Caco-2 (cell line): ENCODE measurements around the gene SPOP. TPM values are rescaled to one million over a fixed set of nuclear protein-coding genes. Genes with fewer than 3 reads are reported as not detected.
A peak's percentile ranks its signal among the peaks of the same experiment; 100 is the strongest.

Experiments used
- BruUV-seq: library from RNA; stranded (reverse); fragments of 400-500 nt; replicated peaks from 2 replicates; lab custom pipeline; 2021; lab: Mats Ljungman, UMichigan
- CTCF ChIA-PET: fragments of 300-600 bp; sonication (Branson Sonifier 250); formaldehyde crosslinking; loops from one replicate; lab custom pipeline; 2022; ENCODE audit warnings: antibody characterized with exemption; lab: Charles Lee
- POLR2A ChIA-PET: fragments of 300-600 bp; sonication (Branson Sonifier 250); formaldehyde crosslinking; loops from one replicate; lab custom pipeline; 2022; ENCODE audit warnings: antibody characterized with exemption; lab: Charles Lee
- DNase-seq, 2 experiments: peaks; one replicate each; pipeline versions ENCODE4 v3.0.0 to v3.0.0-alpha.2; 2020 to 2022
- H3K27me3 ChIP-seq: replicated peaks from 2 replicates; pipeline ENCODE4 v1.6.0; 2011; ENCODE audit warnings: low read length; ENCODE audit not compliant: control insufficient read depth, insufficient read depth
- H3K36me3 ChIP-seq: 2 replicates; pipeline ENCODE4 v1.5.1; 2011; ENCODE audit warnings: low read length; ENCODE audit not compliant: control insufficient read depth, insufficient read depth
- H3K4me1 ChIP-seq: fragments of 250-450 bp; sonication (Bioruptor Pico); 2 replicates; pipeline ENCODE4 v1.5.1; 2020; ENCODE audit warnings: mild to moderate bottlenecking
- H3K4me3 ChIP-seq: 2 replicates; pipeline ENCODE4 v1.5.1; 2011; ENCODE audit warnings: low read depth, mild to moderate bottlenecking, control low read depth, low read length
- H3K9me3 ChIP-seq: fragments of 250-450 bp; sonication (Bioruptor Pico); 2 replicates; pipeline ENCODE4 v1.5.1; 2020; ENCODE audit warnings: mild to moderate bottlenecking, moderate library complexity
- H3K27ac Mint-ChIP-seq: one replicate; pipeline ENCODE4 v1.8.0; 2022; ENCODE audit warnings: mixed read lengths; ENCODE audit not compliant: unreplicated experiment
- H3K27me3 Mint-ChIP-seq: one replicate; pipeline ENCODE4 v1.8.0; 2022; ENCODE audit warnings: mixed read lengths; ENCODE audit not compliant: insufficient read depth, unreplicated experiment
- H3K36me3 Mint-ChIP-seq: one replicate; pipeline ENCODE4 v1.8.0; 2022; ENCODE audit warnings: mild to moderate bottlenecking, mixed read lengths; ENCODE audit not compliant: insufficient read depth, unreplicated experiment
- H3K4me1 Mint-ChIP-seq: one replicate; pipeline ENCODE4 v1.8.0; 2022; ENCODE audit warnings: low read depth, mixed read lengths; ENCODE audit not compliant: unreplicated experiment
- H3K4me3 Mint-ChIP-seq: one replicate; pipeline ENCODE4 v1.8.0; 2022; ENCODE audit warnings: mild to moderate bottlenecking, moderate library complexity, mixed read lengths; ENCODE audit not compliant: unreplicated experiment
- H3K9me3 Mint-ChIP-seq: one replicate; pipeline ENCODE4 v1.8.0; 2022; ENCODE audit warnings: mixed read lengths; ENCODE audit not compliant: unreplicated experiment
- CTCF ChIP-seq, 2 experiments: fragments of 200-600 bp in 1 of 2; IDR thresholded peaks; 1 replicate in 1 of 2; 2 replicates in 1 of 2; pipeline versions ENCODE4 v1.5.1 to v1.8.0; 2011 to 2022; ENCODE audit warnings: antibody characterized with exemption in 1 of 2, control low read depth in 1 of 2, inconsistent platforms in 1 of 2, low read depth in 1 of 2, low read length in 1 of 2, mild to moderate bottlenecking in 1 of 2, moderate library complexity in 1 of 2; ENCODE audit not compliant: insufficient read depth in 1 of 2, severe bottlenecking in 1 of 2, unreplicated experiment in 1 of 2
- intact Hi-C: fragments of 100-400 bp; cut with micrococcal nuclease; formaldehyde crosslinking; loops from one replicate; pipeline ENCODE4 v1.10.0; 2022; ENCODE audit not compliant: unreplicated experiment
- total RNA-seq: library from RNA; stranded (reverse); gene quantifications from 2 replicates; pipeline ENCODE4 v1.2.3, GENCODE V29; 2022

SPOP gene
- total RNA-seq, 1 experiment from 2014 or later, result 70.2 TPM

GRCh38 chr17:49694847-49695697, 17.2 kb upstream of the SPOP start:
- ChIA-PET CTCF (interaction anchor here (0.5 to 8.6 kb wide), 10 partner anchors 9 to 138 kb away, joined by 3 to 114 read pairs (median 4); partner anchors contain the start of genes FAM117A and NXPH3), POLR2A (no interaction called here)
- H3K27me3 Mint-ChIP-seq, result peaks cover 5% of the 10 kb centered on the region
- no TSS peak for BruUV-seq
- Histone ChIP-seq H3K27me3 (no peaks in the 10 kb centered on the region), H3K9me3 (no peaks in the 10 kb centered on the region), H3K36me3 (no peaks in the 10 kb centered on the region), H3K4me3 (no peak overlapping the region), H3K4me1 (no peaks in the 10 kb centered on the region; the same call in 1 of the 2 replicates)
- intact Hi-C loops, result loop anchor here (1.0 to 2.0 kb wide), 3 partner anchors 76 to 127 kb away; partner anchors contain the start of gene NXPH3
- H3K27ac Mint-ChIP-seq, result no peak overlapping the region
- TF ChIP-seq CTCF (IDR thresholded peaks at IDR 0.05; ENCODE audit: insufficient read depth in 1 of 2, low read depth in 1 of 2, low read length in 1 of 2, severe bottlenecking in 1 of 2, unreplicated experiment in 1 of 2), result peak; percentile 99 to 100
- H3K9me3 Mint-ChIP-seq, result no peaks in the 10 kb centered on the region
- peaks cover 18% of the 10 kb centered on the region for H3K4me1 Mint-ChIP-seq
- H3K36me3 Mint-ChIP-seq, result peaks cover 7% of the 10 kb centered on the region
- peak overlapping the region; percentile 48 for H3K4me3 Mint-ChIP-seq
- peak; percentile 69 to 84 for DNase-seq

- CTCF ChIA-PET, result interaction anchor here (0.5 to 2.5 kb wide), 5 partner anchors 8 to 125 kb away, joined by 3 to 11 read pairs (median 5); partner anchors contain the start of gene SLC35B1
- BruUV-seq, result no TSS peak
- Mint-ChIP-seq H3K9me3 (no peaks in the 10 kb centered on the region), H3K36me3 (no peaks in the 10 kb centered on the region), H3K27me3 (peaks cover 5% of the 10 kb centered on the region), H3K4me3 (no peak overlapping the region), H3K27ac (no peak overlapping the region), H3K4me1 (peaks cover 14% of the 10 kb centered on the region)
- Histone ChIP-seq H3K4me3 (no peak overlapping the region), H3K27me3 (no peaks in the 10 kb centered on the region), H3K4me1 (peaks cover 5% of the 10 kb centered on the region), H3K9me3 (no peaks in the 10 kb centered on the region), H3K36me3 (no peaks in the 10 kb centered on the region)
- TF ChIP-seq CTCF (IDR thresholded peaks at IDR 0.05; ENCODE audit: insufficient read depth in 1 of 2, low read depth in 1 of 2, low read length in 1 of 2, severe bottlenecking in 1 of 2, unreplicated experiment in 1 of 2), result no peak
- intact Hi-C loops, result no loop called here
- peak in 1 of 2 experiments; percentile 46 for DNase-seq
- POLR2A ChIA-PET, result no interaction called here
These were observed 14.9 kb upstream of the SPOP start for GRCh38 chr17:49692751-49693150.

GRCh38 chr17:49691677-49692191, 13.8 kb upstream of the SPOP start:
- H3K9me3 ChIP-seq, result no peaks in the 10 kb centered on the region
- Mint-ChIP-seq H3K36me3 (no peaks in the 10 kb centered on the region), H3K4me3 (no peak overlapping the region), H3K4me1 (peaks cover 15% of the 10 kb centered on the region), H3K9me3 (no peaks in the 10 kb centered on the region), H3K27me3 (peaks cover 5% of the 10 kb centered on the region), H3K27ac (no peak overlapping the region)
- no peaks in the 10 kb centered on the region for H3K36me3 ChIP-seq
- POLR2A ChIA-PET, result no interaction called here
- peaks cover 5% of the 10 kb centered on the region for H3K4me1 ChIP-seq
- H3K4me3 ChIP-seq, result no peak overlapping the region
- intact Hi-C loops, result no loop called here
- no peak for TF ChIP-seq CTCF (IDR thresholded peaks at IDR 0.05; ENCODE audit: insufficient read depth in 1 of 2, low read depth in 1 of 2, low read length in 1 of 2, severe bottlenecking in 1 of 2, unreplicated experiment in 1 of 2)
- no TSS peak for BruUV-seq
- CTCF ChIA-PET, result interaction anchor here (0.6 to 2.5 kb wide), 9 partner anchors 17 to 166 kb away, joined by 3 to 11 read pairs (median 5); partner anchors contain the start of genes NXPH3 and SLC35B1
- H3K27me3 ChIP-seq, result no peaks in the 10 kb centered on the region
- DNase-seq, result peak in 1 of 2 experiments; percentile 37
